ENCODE data around the gene YARS1. TPM values are rescaled to one million over a fixed set of nuclear protein-coding genes. Genes with fewer than 3 reads are reported as not detected.

YARS1 gene
- total and polyA plus RNA-seq, 2 of the 13 experiments (the other 11 are each of a cell fraction or from before 2014, with no cell fraction given), result 50.1 to 113 TPM

- H4K20me1 ChIP-seq (ENCODE audit: insufficient read depth, low read length), result no peaks in the 10 kb centered on the region
- intact Hi-C loops (cut with micrococcal nuclease; ENCODE audit: unreplicated experiment), result no loop called here
- WGBS (ENCODE audit: low lambda C conversion rate), result 83% methylated on average over 6 of the region's 7 CpGs
- H3K79me2 ChIP-seq (ENCODE audit: insufficient read depth, low read length), result peaks cover 42% of the 10 kb centered on the region
- H3K27me3 ChIP-seq (ENCODE audit: control insufficient read depth in 1 of 2, insufficient read depth in 2 of 2, low read length in 2 of 2), result no peaks in the 10 kb centered on the region
- in situ Hi-C loops (cut with HindIII; ENCODE audit: extremely low pct_ligation_motif_present, low pct_unique_long_range_greater_than_20kb), result no loop called here
- DNase-seq (ENCODE audit: low spot score) (no peak), ATAC-seq (no peak), FAIRE-seq (no peak)
- BruUV-seq (replicated peaks), result no TSS peak
- peak overlapping the region; percentile 92 for H3K27ac ChIP-seq (ENCODE audit: extremely low read length, insufficient read depth, low read length)
- POLR2A ChIA-PET, result interaction anchor here (0.9 to 2.2 kb wide), 9 partner anchors 12 to 364 kb away, joined by 3 to 13 read pairs (median 5); partner anchors contain the start of gene BSDC1
- H3K9ac ChIP-seq (ENCODE audit: insufficient read depth, low read depth, low read length), result no peak overlapping the region
- no peaks in the 10 kb centered on the region for H3K9me3 ChIP-seq (ENCODE audit: low read length)
- no peak overlapping the region for H3K4me3 ChIP-seq (replicated peaks in 1 of 3; ENCODE audit: insufficient read depth in 1 of 3, low read depth in 2 of 3, low read length in 3 of 3)
- TF ChIP-seq CC2D1A (CRISPR knock-in tag; IDR thresholded peaks at IDR 0.05) (no peak), ZNF629 (CRISPR knock-in tag; conservative IDR thresholded peaks at IDR 0.05) (peak; percentile 36; the same call in 1 of the 2 replicates)
- H3K4me2 ChIP-seq (ENCODE audit: low read depth, low read length), result peak overlapping the region; percentile 77; the same call in 1 of the 2 replicates
- H3K36me3 ChIP-seq (replicated peaks in 1 of 2; ENCODE audit: control insufficient read depth in 1 of 2, insufficient read depth in 2 of 2, low read length in 2 of 2), result peaks cover 0 to 3% of the 10 kb centered on the region in 2 experiments; a peak in 1 of 5 replicates
- no peak overlapping the region for H2AFZ ChIP-seq (ENCODE audit: low read length)
- H3K4me1 ChIP-seq (ENCODE audit: insufficient read depth, low read length), result peaks cover 64% of the 10 kb centered on the region
- CTCF ChIA-PET (ENCODE audit: low intra/inter-chr PET ratio, low total read pairs), result interaction anchor here (2.0 kb wide), 1 partner anchor 46 kb away, joined by 5 read pairs; no protein-coding TSS in a partner anchor
These were observed 58.9 kb downstream of the YARS1 start for GRCh38 chr1:32758177-32758794.

DNA sequence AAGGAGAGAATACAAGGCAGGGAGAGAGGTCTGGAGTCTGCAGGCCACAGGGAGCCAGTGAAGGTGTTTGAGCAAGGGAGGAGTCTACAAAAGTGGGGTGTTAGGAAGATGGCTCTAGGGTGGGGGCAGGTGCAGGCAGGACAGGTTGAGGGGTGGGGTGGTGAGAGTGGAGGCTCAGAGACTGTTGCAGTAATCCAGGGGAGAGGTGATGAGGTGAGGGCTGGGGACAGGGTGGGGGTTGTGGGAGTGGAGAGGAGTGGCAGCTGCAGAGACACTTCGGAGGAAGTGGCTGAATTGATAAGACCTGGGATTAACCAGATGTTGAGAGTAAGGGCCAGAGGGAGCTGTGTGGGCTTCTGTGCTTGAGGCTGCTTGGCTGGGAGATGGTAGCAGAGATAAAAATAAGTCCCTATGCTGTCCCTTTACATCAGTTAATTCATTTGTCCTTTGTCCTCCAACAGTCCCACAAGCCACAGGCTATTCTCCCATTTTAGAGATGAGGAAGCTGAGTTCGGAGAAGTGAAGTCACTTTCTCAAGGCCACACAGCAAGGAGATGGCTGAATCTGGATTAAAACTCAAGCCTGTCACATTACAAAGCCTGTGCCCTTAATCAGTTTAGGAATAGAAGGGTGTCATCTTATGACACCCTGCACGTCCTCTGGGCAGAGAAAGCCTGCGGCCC lies 59.8 kb downstream of the YARS1 start:
- Histone ChIP-seq H3K27me3 (ENCODE audit: control insufficient read depth in 1 of 2, insufficient read depth in 2 of 2, low read length in 2 of 2) (no peaks in the 10 kb centered on the region), H3K36me3 (replicated peaks in 1 of 2; ENCODE audit: control insufficient read depth in 1 of 2, insufficient read depth in 2 of 2, low read length in 2 of 2) (peaks cover 0 to 3% of the 10 kb centered on the region in 2 experiments; a peak in 1 of 5 replicates), H2AFZ (ENCODE audit: low read length) (no peak overlapping the region), H3K4me3 (replicated peaks in 1 of 3; ENCODE audit: insufficient read depth in 1 of 3, low read depth in 2 of 3, low read length in 3 of 3) (no peak overlapping the region), H3K9me3 (ENCODE audit: low read length) (no peaks in the 10 kb centered on the region), H3K4me2 (ENCODE audit: low read depth, low read length) (no peak overlapping the region), H3K27ac (ENCODE audit: extremely low read length, insufficient read depth, low read length) (no peak overlapping the region), H3K9ac (ENCODE audit: insufficient read depth, low read depth, low read length) (no peak overlapping the region), H4K20me1 (ENCODE audit: insufficient read depth, low read length) (no peaks in the 10 kb centered on the region), H3K79me2 (ENCODE audit: insufficient read depth, low read length) (peaks cover 42% of the 10 kb centered on the region), H3K4me1 (ENCODE audit: insufficient read depth, low read length) (peaks cover 64% of the 10 kb centered on the region)
- in situ Hi-C loops (cut with HindIII; ENCODE audit: extremely low pct_ligation_motif_present, low pct_unique_long_range_greater_than_20kb) (no loop called here), intact Hi-C loops (cut with micrococcal nuclease; ENCODE audit: unreplicated experiment) (no loop called here)
- POLR2A ChIA-PET, result interaction anchor here (2.2 kb wide), 1 partner anchor 20 kb away, joined by 11 read pairs; no protein-coding TSS in a partner anchor
- peak; percentile 82 for TF ChIP-seq ZNF629 (CRISPR knock-in tag; conservative IDR thresholded peaks at IDR 0.05)
- TF ChIP-seq BRD4 (CRISPR knock-in tag; IDR thresholded peaks at IDR 0.05), result no peak
- peak; percentile 20; the same call in 1 of the 2 replicates for TF ChIP-seq KDM1A (CRISPR knock-in tag; IDR thresholded peaks at IDR 0.05)
- BruUV-seq (replicated peaks), result no TSS peak
- no peak for FAIRE-seq
- CTCF ChIA-PET (ENCODE audit: low intra/inter-chr PET ratio, low total read pairs), result no interaction called here
- 93% methylated on average over 4 of the region's 4 CpGs for WGBS (ENCODE audit: low lambda C conversion rate)
- DNase-seq (ENCODE audit: low spot score), result no peak
- no peak for ATAC-seq

Data from HepG2 (cell line).